ENCODE results near the gene OR4X1.

GRCh38 chr11:48307760-48308386, 44.2 kb downstream of the OR4X1 start:
- peak; percentile 99 for TF ChIP-seq CTCF (conservative IDR thresholded peaks at IDR 0.05; ENCODE audit: low read length)
- no peak for TF ChIP-seq EZH2phosphoT487 (IDR thresholded peaks at IDR 0.05; ENCODE audit: borderline replicate concordance)

All from Loucy (cell line).